ENCODE results near the gene CYSLTR2.
"Not testable (repeated sequence)": the region's sequence is repeated elsewhere in the genome, so short reads cannot be mapped to it uniquely, and the experiment has no call there.

Gene CYSLTR2

GRCh38 chr13:48646791-48647190 lies 6.9 kb upstream of the CYSLTR2 start:
- DNase-seq, result no peak

GRCh38 chr13:48647625-48648024 lies 6.1 kb upstream of the CYSLTR2 start:
- DNase-seq, result no peak

GRCh38 chr13:48648446-48648845 lies 5.3 kb upstream of the CYSLTR2 start:
- no peak for DNase-seq

- no peak for DNase-seq
These were observed 768 bp upstream of the CYSLTR2 start for GRCh38 chr13:48652851-48653471.

GRCh38 chr13:48654511-48654910 lies 782 bp downstream of the CYSLTR2 start:
- no peak for DNase-seq

GRCh38 chr13:48655291-48655690 lies 1.6 kb downstream of the CYSLTR2 start:
- DNase-seq, result no peak

GRCh38 chr13:48656608-48657007 lies 2.9 kb downstream of the CYSLTR2 start:
- DNase-seq, result no peak

GRCh38 chr13:48660361-48661076 lies 6.8 kb downstream of the CYSLTR2 start:
- DNase-seq, result no peak

GRCh38 chr13:48661107-48661506 lies 7.4 kb downstream of the CYSLTR2 start:
- no peak for DNase-seq

- no peak for DNase-seq
These were observed 8.5 kb downstream of the CYSLTR2 start for GRCh38 chr13:48662226-48662625.

GRCh38 chr13:48667136-48667535 lies 13.4 kb downstream of the CYSLTR2 start:
- DNase-seq, result no peak

- not testable (repeated sequence) for DNase-seq
These were observed 17.7 kb downstream of the CYSLTR2 start for GRCh38 chr13:48671421-48671820.

GRCh38 chr13:48675247-48675646 lies 21.5 kb downstream of the CYSLTR2 start:
- DNase-seq, result no peak

- DNase-seq, result no peak
These were observed 24.6 kb downstream of the CYSLTR2 start for GRCh38 chr13:48678316-48678715.

GRCh38 chr13:48679941-48680680 lies 26.4 kb downstream of the CYSLTR2 start:
- DNase-seq, result no peak

- DNase-seq, result no peak
These were observed 27.1 kb downstream of the CYSLTR2 start for GRCh38 chr13:48680756-48681392.

- DNase-seq, result no peak
These were observed 28.2 kb downstream of the CYSLTR2 start for GRCh38 chr13:48681905-48682304.

GRCh38 chr13:48682436-48682835 lies 28.7 kb downstream of the CYSLTR2 start:
- DNase-seq, result no peak

GRCh38 chr13:48686636-48687210 lies 33.0 kb downstream of the CYSLTR2 start:
- no peak for DNase-seq

GRCh38 chr13:48687249-48687648 lies 33.5 kb downstream of the CYSLTR2 start:
- DNase-seq, result no peak

- no peak for DNase-seq
These were observed 40.3 kb downstream of the CYSLTR2 start for GRCh38 chr13:48693998-48694397.

- DNase-seq, result no peak
These were observed 42.0 kb downstream of the CYSLTR2 start for GRCh38 chr13:48695776-48696175.

GRCh38 chr13:48696676-48697075 lies 42.9 kb downstream of the CYSLTR2 start:
- DNase-seq, result not testable (repeated sequence)
